Muscle layer of colon (tissue), 2 donors: ENCODE measurements around the gene NKAIN2.
"Not testable (repeated sequence)": the region's sequence is repeated elsewhere in the genome, so short reads cannot be mapped to it uniquely, and the experiment has no call there.

Experiments used
- H3K27ac ChIP-seq: one replicate; pipeline ENCODE4 v1.7.0; 2013; ENCODE audit warnings: low read depth, mild to moderate bottlenecking, low read length, moderate library complexity
- H3K27me3 ChIP-seq, 2 donors: one replicate each; pipeline ENCODE4 v1.7.0; 2013; ENCODE audit warnings: low read length in 2 of 2, mild to moderate bottlenecking in 2 of 2; ENCODE audit not compliant: insufficient read depth in 2 of 2, control insufficient read depth in 1 of 2
- H3K36me3 ChIP-seq: one replicate; pipeline ENCODE4 v1.7.0; 2013; ENCODE audit warnings: mild to moderate bottlenecking, low read length; ENCODE audit not compliant: insufficient read depth
- H3K4me1 ChIP-seq: one replicate; pipeline ENCODE4 v1.7.0; 2013; ENCODE audit warnings: mild to moderate bottlenecking, low read length; ENCODE audit not compliant: insufficient read depth
- H3K4me3 ChIP-seq, 2 donors: one replicate each; pipeline ENCODE4 v1.7.0; 2013; ENCODE audit warnings: low read length in 2 of 2, low read depth in 1 of 2, mild to moderate bottlenecking in 1 of 2, moderate library complexity in 1 of 2
- H3K9ac ChIP-seq: one replicate; pipeline ENCODE4 v1.7.0; 2013; ENCODE audit warnings: low read length
- H3K9me3 ChIP-seq: one replicate; pipeline ENCODE4 v1.7.0; 2013; ENCODE audit warnings: mild to moderate bottlenecking, low read length
- donor health status: abdominal sarcoma.
- donor health status: Adenocarcinoma of cecum.

Gene NKAIN2

GRCh38 chr6:124008988-124009765, 205.5 kb downstream of the NKAIN2 start:
- H3K27me3 ChIP-seq, result no peaks in the 10 kb centered on the region
- H3K4me1 ChIP-seq, result no peaks in the 10 kb centered on the region
- no peak overlapping the region for H3K27ac ChIP-seq
- no peaks in the 10 kb centered on the region for H3K36me3 ChIP-seq
- H3K9ac ChIP-seq, result no peak overlapping the region
- H3K9me3 ChIP-seq, result no peaks in the 10 kb centered on the region
- H3K4me3 ChIP-seq, result no peak overlapping the region

- Histone ChIP-seq H3K9ac (no peak overlapping the region), H3K4me3 (no peak overlapping the region), H3K36me3 (no peaks in the 10 kb centered on the region), H3K27me3 (no peaks in the 10 kb centered on the region), H3K27ac (no peak overlapping the region), H3K4me1 (no peaks in the 10 kb centered on the region), H3K9me3 (no peaks in the 10 kb centered on the region)
Measured at GRCh38 chr6:124010574-124010973, 206.9 kb downstream of the NKAIN2 start.

GRCh38 chr6:124011180-124011579, 207.5 kb downstream of the NKAIN2 start:
- Histone ChIP-seq H3K9me3 (no peaks in the 10 kb centered on the region), H3K36me3 (no peaks in the 10 kb centered on the region)

GRCh38 chr6:124022051-124022450, 218.4 kb downstream of the NKAIN2 start:
- not testable (repeated sequence) for H3K27ac ChIP-seq, H3K4me1 ChIP-seq, H3K27me3 ChIP-seq, H3K36me3 ChIP-seq, H3K9ac ChIP-seq, H3K4me3 ChIP-seq, H3K9me3 ChIP-seq

More at GRCh38 chr6:124011180-124011579, 207.5 kb downstream of the NKAIN2 start:
- H3K4me3 ChIP-seq, result no peak overlapping the region
- H3K4me1 ChIP-seq, result no peaks in the 10 kb centered on the region
- no peak overlapping the region for H3K9ac ChIP-seq
- no peaks in the 10 kb centered on the region for H3K27me3 ChIP-seq
- no peak overlapping the region for H3K27ac ChIP-seq

DNA sequence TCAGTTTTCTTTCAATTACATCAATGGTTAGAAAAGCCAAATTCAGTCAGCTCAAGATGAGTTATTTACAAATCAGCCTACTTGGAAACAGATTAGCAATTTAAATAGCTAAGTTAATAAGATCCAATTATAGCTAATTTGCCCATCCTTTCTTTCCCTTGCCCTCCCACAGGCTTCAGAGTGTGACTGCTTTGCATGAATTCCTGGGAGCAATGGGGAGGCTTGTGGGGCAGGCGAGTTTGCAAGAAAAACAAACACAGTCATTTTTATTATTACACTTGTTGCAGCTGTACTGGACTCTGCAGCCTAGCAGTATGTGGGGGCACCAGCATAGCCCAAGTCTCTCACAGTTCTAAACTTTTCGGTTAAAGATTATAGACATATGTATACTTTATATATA, 219.0 kb downstream of the NKAIN2 start:
- Histone ChIP-seq H3K27me3 (no peaks in the 10 kb centered on the region), H3K9me3 (no peaks in the 10 kb centered on the region), H3K4me3 (no peak overlapping the region)

DNA sequence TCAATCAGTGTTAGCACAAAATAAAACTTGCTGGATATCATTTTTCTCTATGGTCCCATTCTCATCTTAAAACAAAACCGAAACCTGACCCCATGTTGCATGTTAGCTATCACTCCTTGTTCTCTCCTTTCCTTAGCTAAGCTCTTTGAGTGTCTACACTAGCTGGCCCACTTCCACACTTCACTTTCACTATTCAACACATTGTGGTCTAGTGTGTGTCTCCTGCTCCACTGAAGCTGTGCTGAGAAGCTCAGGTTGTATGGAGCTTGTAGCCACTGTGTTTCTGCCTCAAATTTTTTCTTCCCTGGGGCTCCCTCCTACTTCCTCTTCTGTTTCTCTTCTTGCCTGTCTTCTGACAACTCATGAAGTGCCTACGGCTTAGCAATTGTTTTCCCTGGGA, 223.0 kb downstream of the NKAIN2 start:
- no peaks in the 10 kb centered on the region for H3K36me3 ChIP-seq
- no peaks in the 10 kb centered on the region for H3K9me3 ChIP-seq
- H3K9ac ChIP-seq, result no peak overlapping the region
- no peaks in the 10 kb centered on the region for H3K4me1 ChIP-seq
- no peaks in the 10 kb centered on the region for H3K27me3 ChIP-seq
- H3K27ac ChIP-seq, result no peak overlapping the region
- no peak overlapping the region for H3K4me3 ChIP-seq

More for the DNA sequence above, 219.0 kb downstream of the NKAIN2 start:
- no peaks in the 10 kb centered on the region for H3K36me3 ChIP-seq
- H3K9ac ChIP-seq, result no peak overlapping the region
- no peaks in the 10 kb centered on the region for H3K4me1 ChIP-seq
- no peak overlapping the region for H3K27ac ChIP-seq

- H3K9ac ChIP-seq, result no peak overlapping the region
- no peak overlapping the region for H3K27ac ChIP-seq
- H3K9me3 ChIP-seq, result no peaks in the 10 kb centered on the region
- no peaks in the 10 kb centered on the region for H3K36me3 ChIP-seq
- no peaks in the 10 kb centered on the region for H3K27me3 ChIP-seq
- no peak overlapping the region for H3K4me3 ChIP-seq
- no peaks in the 10 kb centered on the region for H3K4me1 ChIP-seq
Measured at GRCh38 chr6:124027392-124027791, 223.7 kb downstream of the NKAIN2 start.

- Histone ChIP-seq H3K4me1 (no peaks in the 10 kb centered on the region), H3K9me3 (no peaks in the 10 kb centered on the region), H3K9ac (no peak overlapping the region), H3K27ac (no peak overlapping the region), H3K4me3 (no peak overlapping the region), H3K36me3 (no peaks in the 10 kb centered on the region), H3K27me3 (no peaks in the 10 kb centered on the region)
Measured at GRCh38 chr6:124028117-124028516, 224.5 kb downstream of the NKAIN2 start.

DNA sequence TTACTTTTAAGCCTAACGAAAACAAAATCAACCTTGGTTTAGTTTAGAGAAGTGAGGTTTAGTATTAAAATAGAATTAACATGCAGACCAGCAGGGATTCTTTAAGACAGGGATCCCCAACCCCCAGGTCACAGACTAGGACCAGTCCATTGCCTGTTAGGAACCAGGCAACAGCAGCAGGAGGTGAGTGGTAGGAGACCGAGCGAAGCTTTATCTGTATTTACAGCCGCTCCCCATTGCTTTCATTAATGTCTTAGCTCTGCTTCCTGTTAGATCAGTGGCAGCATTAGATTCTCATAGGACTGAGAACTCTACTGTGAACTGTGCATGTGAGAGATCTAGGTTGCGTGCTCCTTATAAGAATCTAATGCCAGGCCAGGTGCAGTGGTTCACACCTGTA, 225.9 kb downstream of the NKAIN2 start:
- Histone ChIP-seq H3K9ac (no peak overlapping the region), H3K27me3 (no peaks in the 10 kb centered on the region), H3K4me3 (no peak overlapping the region), H3K36me3 (no peaks in the 10 kb centered on the region), H3K9me3 (no peaks in the 10 kb centered on the region), H3K27ac (no peak overlapping the region), H3K4me1 (no peaks in the 10 kb centered on the region)

GRCh38 chr6:124033501-124033900, 229.8 kb downstream of the NKAIN2 start:
- Histone ChIP-seq H3K9ac (no peak overlapping the region), H3K4me3 (no peak overlapping the region), H3K9me3 (no peaks in the 10 kb centered on the region), H3K4me1 (no peaks in the 10 kb centered on the region), H3K36me3 (no peaks in the 10 kb centered on the region), H3K27ac (no peak overlapping the region), H3K27me3 (no peaks in the 10 kb centered on the region)

DNA sequence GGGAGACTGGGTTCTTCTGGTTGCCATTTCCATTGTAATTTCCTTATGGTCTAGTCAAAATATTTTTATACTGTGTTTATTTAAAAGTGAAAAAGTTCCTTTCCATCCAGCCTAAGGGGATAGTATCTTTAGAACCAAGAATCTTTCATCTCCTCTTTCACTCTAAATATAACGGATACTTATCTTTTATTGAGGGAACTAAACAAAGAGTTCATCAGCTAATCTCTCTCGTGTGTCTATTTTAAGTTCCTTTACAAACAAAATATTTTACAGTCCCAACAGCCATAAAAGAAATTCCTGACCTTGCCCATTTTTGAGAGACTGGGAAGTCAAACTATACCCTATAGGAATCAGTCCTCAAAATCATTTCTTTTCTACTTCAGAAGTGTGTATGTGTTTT, 232.7 kb downstream of the NKAIN2 start:
- Histone ChIP-seq H3K9ac (no peak overlapping the region), H3K27ac (no peak overlapping the region), H3K9me3 (no peaks in the 10 kb centered on the region), H3K27me3 (no peaks in the 10 kb centered on the region), H3K4me3 (no peak overlapping the region), H3K36me3 (no peaks in the 10 kb centered on the region), H3K4me1 (no peaks in the 10 kb centered on the region)

DNA sequence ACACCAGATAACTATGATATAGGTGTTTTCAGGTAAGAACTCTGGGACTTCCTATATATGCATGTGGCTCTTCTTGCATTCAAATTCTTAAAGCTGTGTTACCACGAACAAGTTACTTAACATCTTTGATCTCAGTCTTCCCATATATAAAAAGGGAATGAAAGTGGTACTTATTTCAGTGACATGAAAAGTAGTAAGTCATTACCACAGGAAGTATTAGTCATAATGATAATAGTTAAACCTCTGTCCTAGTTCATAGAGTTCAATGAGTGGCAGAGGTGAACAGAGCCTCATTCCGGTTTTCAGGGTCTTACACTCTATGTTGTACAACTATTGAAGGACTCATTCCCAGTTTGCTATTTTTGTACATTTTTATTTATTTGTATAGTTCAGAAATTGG, 237.0 kb downstream of the NKAIN2 start:
- Histone ChIP-seq H3K27me3 (no peaks in the 10 kb centered on the region), H3K4me3 (no peak overlapping the region), H3K9me3 (no peaks in the 10 kb centered on the region), H3K36me3 (no peaks in the 10 kb centered on the region), H3K27ac (no peak overlapping the region), H3K9ac (no peak overlapping the region), H3K4me1 (no peaks in the 10 kb centered on the region)
